ENCODE measurements around the gene TMEM238L.

- TF ChIP-seq CTCF (IDR thresholded peaks at IDR 0.05; ENCODE audit: low read depth, low read length) (no peak), EZH2phosphoT487 (IDR thresholded peaks at IDR 0.05; ENCODE audit: low read depth) (no peak)
Observed at GRCh38 chr17:10755592-10756127, 48.2 kb downstream of the TMEM238L start.

Measured in OCI-LY3 (cell line).